ENCODE data around the gene MAP2K1.
"Not testable (repeated sequence)": the region's sequence is repeated elsewhere in the genome, so short reads cannot be mapped to it uniquely, and the experiment has no call there.

MAP2K1 gene

DNA sequence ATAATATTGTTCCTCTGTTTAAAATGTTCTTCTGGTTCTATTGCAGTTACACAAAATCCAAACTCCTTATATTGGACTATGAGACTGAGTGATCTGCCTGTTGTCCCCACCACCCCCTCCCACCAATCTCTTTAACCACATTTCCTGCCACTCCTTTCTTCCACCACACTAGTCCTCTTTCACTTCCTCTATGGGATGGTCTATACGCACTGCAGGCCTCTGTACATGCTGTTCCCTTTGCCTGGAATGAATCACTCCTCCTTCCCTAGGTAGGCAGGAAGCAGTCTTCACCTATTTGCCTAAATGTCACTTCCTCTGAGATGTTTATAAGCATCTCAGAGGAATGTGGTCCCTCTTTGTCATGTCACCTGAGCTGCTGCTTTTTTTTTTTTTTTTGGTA is 4.0 kb downstream of the MAP2K1 start:
- Histone ChIP-seq H3K4me3 (ENCODE audit: low read depth, low read length) (no peak overlapping the region), H3K27me3 (no peaks in the 10 kb centered on the region), H3K9me3 (no peaks in the 10 kb centered on the region), H3K4me1 (no peaks in the 10 kb centered on the region), H3K36me3 (peaks cover 4% of the 10 kb centered on the region; the same call in 1 of the 2 replicates)
- no peak for DNase-seq
- TF ChIP-seq, protein P1, sequence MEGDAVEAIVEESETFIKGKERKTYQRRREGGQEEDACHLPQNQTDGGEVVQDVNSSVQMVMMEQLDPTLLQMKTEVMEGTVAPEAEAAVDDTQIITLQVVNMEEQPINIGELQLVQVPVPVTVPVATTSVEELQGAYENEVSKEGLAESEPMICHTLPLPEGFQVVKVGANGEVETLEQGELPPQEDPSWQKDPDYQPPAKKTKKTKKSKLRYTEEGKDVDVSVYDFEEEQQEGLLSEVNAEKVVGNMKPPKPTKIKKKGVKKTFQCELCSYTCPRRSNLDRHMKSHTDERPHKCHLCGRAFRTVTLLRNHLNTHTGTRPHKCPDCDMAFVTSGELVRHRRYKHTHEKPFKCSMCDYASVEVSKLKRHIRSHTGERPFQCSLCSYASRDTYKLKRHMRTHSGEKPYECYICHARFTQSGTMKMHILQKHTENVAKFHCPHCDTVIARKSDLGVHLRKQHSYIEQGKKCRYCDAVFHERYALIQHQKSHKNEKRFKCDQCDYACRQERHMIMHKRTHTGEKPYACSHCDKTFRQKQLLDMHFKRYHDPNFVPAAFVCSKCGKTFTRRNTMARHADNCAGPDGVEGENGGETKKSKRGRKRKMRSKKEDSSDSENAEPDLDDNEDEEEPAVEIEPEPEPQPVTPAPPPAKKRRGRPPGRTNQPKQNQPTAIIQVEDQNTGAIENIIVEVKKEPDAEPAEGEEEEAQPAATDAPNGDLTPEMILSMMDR (IDR thresholded peaks at IDR 0.05; ENCODE audit: low read depth, low read length), result no peak

DNA sequence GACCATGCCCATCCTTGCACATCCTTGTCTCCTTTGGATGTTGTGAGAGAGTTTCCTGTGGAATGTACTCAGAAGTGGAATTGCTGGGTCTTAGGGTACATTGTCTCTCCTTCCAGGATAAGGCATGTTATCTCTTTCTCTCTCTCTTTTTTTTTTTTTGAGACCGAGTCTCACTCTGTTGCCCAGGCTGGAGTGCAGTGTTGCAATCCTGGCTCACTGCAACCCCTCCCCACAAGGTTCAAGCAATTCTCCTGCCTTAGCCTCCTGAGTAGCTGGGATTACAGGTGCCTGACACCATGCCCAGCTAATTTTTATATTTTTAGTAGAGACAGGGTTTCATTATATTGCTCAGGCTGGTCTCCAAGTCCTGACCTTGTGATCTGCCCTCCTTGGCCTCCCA is 6.3 kb downstream of the MAP2K1 start:
- DNase-seq; H3K4me1 ChIP-seq; H3K36me3 ChIP-seq; H3K4me3 ChIP-seq (ENCODE audit: low read depth, low read length); H3K27me3 ChIP-seq; H3K9me3 ChIP-seq: not testable (repeated sequence)

DNA sequence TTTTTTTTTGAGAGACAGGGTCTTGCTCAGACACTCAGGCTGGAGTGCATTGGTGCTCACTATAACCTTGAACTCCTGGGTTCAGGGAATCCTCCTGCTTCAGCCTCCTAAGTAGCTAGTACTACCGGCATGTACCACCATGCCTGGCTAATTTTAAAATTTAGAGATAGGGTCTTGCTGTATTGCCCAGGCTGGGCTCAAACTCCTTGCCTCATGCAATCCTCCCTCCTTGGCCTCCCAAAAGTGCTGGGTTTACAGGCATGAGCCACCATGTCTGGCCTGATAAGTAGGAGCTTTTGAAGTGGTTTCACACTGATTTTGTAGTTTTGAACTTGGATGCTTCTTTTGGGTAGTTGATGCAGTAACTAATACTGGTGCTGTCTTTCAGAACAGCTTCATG is 7.8 kb downstream of the MAP2K1 start:
- DNase-seq, result no peak
- Histone ChIP-seq H3K36me3 (peaks cover 9% of the 10 kb centered on the region), H3K4me3 (ENCODE audit: low read depth, low read length) (no peak overlapping the region), H3K9me3 (no peaks in the 10 kb centered on the region), H3K27me3 (no peaks in the 10 kb centered on the region), H3K4me1 (no peaks in the 10 kb centered on the region)
- TF ChIP-seq, protein P1 (IDR thresholded peaks at IDR 0.05; ENCODE audit: low read depth, low read length), result no peak

DNA sequence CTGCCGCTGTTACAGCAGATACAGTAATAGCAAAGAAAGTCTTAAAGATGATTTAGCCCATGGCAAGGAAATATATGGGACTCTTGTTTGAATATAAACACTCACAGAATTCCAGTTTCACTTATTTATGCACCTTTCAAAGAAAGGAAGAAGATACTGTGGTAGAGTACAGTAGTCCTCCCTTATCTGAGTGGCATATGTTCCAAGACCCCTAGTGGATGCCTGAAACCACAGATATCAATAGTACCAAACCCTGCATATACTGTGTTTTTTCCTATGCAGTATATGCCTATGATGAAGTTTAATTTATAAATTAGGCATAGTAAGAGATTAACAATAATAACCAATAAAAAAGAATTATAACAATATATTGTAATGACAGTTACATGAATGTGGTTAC is 8.2 kb downstream of the MAP2K1 start:
- no peak for DNase-seq
- Histone ChIP-seq H3K36me3 (peaks cover 9% of the 10 kb centered on the region), H3K4me3 (ENCODE audit: low read depth, low read length) (no peak overlapping the region), H3K27me3 (no peaks in the 10 kb centered on the region), H3K4me1 (no peaks in the 10 kb centered on the region), H3K9me3 (no peaks in the 10 kb centered on the region)
- TF ChIP-seq, protein P1 (IDR thresholded peaks at IDR 0.05; ENCODE audit: low read depth, low read length), result peak; percentile 12; the same call in 1 of the 2 replicates

DNA sequence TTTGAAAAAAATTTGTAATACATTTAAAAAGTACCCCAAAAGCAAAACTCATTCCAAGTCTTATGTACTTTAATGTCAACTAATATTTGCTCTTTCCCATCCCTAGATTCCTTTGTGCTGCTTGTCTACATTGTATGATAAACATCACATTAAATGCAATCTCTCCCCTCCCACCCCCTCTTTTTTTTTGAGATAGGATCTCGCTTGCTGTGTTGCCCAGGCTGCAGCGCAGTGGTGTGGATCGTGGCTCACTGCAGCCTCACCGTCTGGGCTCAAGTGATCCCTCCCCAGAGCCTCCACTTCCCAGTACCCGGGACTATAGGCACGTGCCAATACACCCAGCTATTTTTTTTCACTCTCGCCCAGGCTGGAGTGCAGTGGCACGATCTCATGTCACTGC is 12.6 kb downstream of the MAP2K1 start:
- no peaks in the 10 kb centered on the region for H3K27me3 ChIP-seq
- TF ChIP-seq, protein P1 (IDR thresholded peaks at IDR 0.05; ENCODE audit: low read depth, low read length), result no peak
- no peak overlapping the region for H3K4me3 ChIP-seq (ENCODE audit: low read depth, low read length)
- no peaks in the 10 kb centered on the region for H3K4me1 ChIP-seq
- peaks cover 5% of the 10 kb centered on the region for H3K36me3 ChIP-seq
- H3K9me3 ChIP-seq, result no peaks in the 10 kb centered on the region
- no peak for DNase-seq

DNA sequence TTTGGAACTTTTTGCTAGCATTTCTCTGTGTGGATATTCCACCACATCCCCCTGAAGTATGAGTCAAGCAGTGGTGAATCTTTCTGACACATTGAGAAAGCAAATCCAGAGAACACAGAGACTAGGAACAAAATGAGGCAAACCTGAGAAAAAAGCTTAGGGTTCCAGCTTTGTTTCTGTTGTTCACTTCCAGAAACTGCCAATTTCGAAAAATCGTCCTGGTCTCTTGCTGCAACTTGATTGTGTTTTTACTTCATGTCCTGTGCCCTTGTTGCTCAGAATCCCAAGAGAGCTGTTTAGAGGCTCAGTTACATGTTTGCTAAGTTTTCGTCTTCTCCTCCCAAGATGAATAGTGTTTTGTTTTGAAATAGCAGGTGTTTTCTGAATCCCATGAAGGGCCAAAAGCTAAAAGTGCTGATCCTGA is 13.7 kb downstream of the MAP2K1 start:
- H3K27me3 ChIP-seq, result no peaks in the 10 kb centered on the region
- TF ChIP-seq, protein P1 (IDR thresholded peaks at IDR 0.05; ENCODE audit: low read depth, low read length), result no peak
- no peak for DNase-seq
- H3K4me3 ChIP-seq (ENCODE audit: low read depth, low read length), result no peak overlapping the region
- no peaks in the 10 kb centered on the region for H3K4me1 ChIP-seq
- H3K36me3 ChIP-seq, result peaks cover 5% of the 10 kb centered on the region
- no peaks in the 10 kb centered on the region for H3K9me3 ChIP-seq
